ENCODE measurements around the gene ARHGAP10. TPM values are rescaled to one million over a fixed set of nuclear protein-coding genes. Genes with fewer than 3 reads are reported as not detected.

Gene ARHGAP10, protein sequence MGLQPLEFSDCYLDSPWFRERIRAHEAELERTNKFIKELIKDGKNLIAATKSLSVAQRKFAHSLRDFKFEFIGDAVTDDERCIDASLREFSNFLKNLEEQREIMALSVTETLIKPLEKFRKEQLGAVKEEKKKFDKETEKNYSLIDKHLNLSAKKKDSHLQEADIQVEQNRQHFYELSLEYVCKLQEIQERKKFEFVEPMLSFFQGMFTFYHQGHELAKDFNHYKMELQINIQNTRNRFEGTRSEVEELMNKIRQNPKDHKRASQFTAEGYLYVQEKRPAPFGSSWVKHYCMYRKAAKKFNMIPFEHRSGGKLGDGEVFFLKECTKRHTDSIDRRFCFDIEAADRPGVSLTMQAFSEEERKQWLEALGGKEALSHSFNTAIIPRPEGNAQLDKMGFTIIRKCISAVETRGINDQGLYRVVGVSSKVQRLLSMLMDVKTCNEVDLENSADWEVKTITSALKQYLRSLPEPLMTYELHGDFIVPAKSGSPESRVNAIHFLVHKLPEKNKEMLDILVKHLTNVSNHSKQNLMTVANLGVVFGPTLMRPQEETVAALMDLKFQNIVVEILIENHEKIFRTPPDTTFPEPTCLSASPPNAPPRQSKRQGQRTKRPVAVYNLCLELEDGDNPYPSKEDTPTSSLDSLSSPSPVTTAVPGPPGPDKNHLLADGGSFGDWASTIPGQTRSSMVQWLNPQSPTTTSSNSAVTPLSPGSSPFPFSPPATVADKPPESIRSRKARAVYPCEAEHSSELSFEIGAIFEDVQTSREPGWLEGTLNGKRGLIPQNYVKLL
- 1 to 10 TPM; 4.3 to 5.9 (median 5.3) TPM for total RNA-seq

DNA sequence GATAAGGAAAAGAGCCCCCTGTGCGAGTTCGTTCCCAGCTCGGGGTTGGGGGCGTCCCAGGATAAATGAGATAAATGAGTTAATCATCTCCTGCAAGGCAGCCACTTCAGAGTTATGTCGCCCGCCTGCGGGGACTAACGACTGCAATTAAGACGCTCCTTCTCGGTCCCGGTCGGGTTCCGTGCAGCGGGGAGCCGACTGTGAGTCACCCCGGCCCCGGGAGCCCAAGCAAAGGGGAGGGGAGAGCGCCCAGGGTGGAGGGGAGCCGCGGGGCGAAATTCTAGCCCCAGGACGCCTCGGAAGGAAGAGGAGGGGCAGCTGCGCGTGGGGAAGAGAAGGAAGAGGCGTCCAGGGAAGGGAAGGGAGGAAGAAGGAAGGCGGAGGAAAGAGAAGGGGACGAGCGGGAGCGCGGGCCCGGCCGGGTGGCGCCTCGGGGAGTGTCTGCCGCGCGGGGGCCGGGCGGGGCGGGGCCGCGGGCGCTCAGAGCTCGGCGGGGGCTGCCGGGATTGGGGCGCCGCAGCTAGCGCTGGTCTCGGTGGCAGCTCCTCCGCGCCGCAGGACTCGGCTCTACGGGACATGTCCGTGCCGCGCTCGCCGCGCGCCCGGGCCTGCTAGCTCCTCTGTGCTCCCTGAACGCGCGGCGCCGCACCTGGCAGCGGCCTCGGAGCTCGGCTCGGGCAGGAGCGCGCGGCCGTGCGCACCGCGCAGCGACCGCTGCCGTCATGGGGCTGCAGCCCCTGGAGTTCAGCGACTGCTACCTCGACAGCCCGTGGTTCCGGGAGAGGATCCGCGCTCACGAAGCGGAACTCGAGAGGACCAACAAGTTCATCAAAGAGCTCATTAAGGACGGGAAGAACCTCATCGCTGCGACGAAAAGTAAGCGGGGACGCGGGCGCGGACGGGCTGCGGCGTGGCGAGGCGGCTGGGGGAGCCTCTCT is at the start of gene ARHGAP10:
TSS of gene ARHGAP10 (plus strand) at position 509 of the 938 bp plus-strand sequence. CDS start at position 723, 214 bp downstream.
- ATAC-seq = peak; percentile 84 to 85
- Mint-ChIP-seq H3K9me3 (no peaks in the 10 kb centered on the region), H3K27me3 (ENCODE audit: low read depth) (peaks cover 11% of the 10 kb centered on the region), H3K36me3 (ENCODE audit: insufficient read depth) (no peaks in the 10 kb centered on the region), H3K4me1 (ENCODE audit: low read depth) (peaks cover 40% of the 10 kb centered on the region), H3K4me3 (peak within 1 kb of the TSS; percentile 91)
- DNase-seq = peak; percentile 66

DNA sequence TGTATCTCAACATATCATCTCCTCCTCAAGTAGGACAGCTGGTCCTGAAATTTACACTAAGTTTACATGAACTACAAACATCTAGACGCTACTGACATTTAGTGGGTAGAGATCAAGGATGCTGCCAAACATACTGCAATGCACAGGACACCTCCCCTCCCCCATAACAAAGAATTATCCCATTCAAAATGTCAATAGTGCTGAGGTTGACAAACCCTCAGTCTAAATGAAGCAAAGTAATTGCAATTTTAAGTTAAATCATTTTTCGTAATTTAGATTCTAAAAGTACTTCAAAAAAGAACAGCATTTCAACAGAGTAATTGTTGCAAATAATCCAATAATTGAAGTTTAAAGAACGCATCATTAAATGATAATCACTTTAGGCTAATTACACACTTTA is 49.1 kb upstream of the ARHGAP10 start:
- no peaks in the 10 kb centered on the region for H3K9me3 Mint-ChIP-seq
- H3K4me3 Mint-ChIP-seq = peak overlapping the region; percentile 93
- peaks cover 10% of the 10 kb centered on the region for H3K36me3 Mint-ChIP-seq (ENCODE audit: insufficient read depth)
- ATAC-seq (no peak), DNase-seq (no peak)
- H3K4me1 Mint-ChIP-seq (ENCODE audit: low read depth) = peaks cover 26% of the 10 kb centered on the region
- H3K27me3 Mint-ChIP-seq (ENCODE audit: low read depth) = peaks cover 6% of the 10 kb centered on the region

DNA sequence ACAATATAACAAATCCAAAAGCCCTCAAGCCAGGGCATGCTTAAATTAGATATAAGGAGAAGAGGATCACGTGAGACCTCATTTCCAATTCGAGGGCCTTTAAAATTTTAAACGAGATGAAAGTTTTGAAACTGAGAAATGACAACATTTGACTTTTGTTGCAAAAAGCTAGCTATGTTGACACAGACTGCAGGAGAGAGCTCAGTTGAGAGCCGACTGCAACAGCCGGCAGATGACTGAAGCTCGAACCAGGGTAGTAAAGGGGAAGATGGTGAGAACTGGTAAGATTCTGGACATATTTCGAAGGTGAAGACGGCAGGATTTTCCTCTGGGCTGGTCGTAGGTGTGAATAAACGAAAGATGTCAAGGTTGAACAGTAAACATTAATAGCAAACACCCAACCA is 48.7 kb upstream of the ARHGAP10 start:
- DNase-seq (no peak), ATAC-seq (no peak)
- peaks cover 26% of the 10 kb centered on the region for H3K4me1 Mint-ChIP-seq (ENCODE audit: low read depth)
- H3K27me3 Mint-ChIP-seq (ENCODE audit: low read depth) = peaks cover 6% of the 10 kb centered on the region
- peaks cover 8% of the 10 kb centered on the region for H3K36me3 Mint-ChIP-seq (ENCODE audit: insufficient read depth)
- H3K4me3 Mint-ChIP-seq = peak overlapping the region; percentile 93
- H3K9me3 Mint-ChIP-seq = no peaks in the 10 kb centered on the region

DNA sequence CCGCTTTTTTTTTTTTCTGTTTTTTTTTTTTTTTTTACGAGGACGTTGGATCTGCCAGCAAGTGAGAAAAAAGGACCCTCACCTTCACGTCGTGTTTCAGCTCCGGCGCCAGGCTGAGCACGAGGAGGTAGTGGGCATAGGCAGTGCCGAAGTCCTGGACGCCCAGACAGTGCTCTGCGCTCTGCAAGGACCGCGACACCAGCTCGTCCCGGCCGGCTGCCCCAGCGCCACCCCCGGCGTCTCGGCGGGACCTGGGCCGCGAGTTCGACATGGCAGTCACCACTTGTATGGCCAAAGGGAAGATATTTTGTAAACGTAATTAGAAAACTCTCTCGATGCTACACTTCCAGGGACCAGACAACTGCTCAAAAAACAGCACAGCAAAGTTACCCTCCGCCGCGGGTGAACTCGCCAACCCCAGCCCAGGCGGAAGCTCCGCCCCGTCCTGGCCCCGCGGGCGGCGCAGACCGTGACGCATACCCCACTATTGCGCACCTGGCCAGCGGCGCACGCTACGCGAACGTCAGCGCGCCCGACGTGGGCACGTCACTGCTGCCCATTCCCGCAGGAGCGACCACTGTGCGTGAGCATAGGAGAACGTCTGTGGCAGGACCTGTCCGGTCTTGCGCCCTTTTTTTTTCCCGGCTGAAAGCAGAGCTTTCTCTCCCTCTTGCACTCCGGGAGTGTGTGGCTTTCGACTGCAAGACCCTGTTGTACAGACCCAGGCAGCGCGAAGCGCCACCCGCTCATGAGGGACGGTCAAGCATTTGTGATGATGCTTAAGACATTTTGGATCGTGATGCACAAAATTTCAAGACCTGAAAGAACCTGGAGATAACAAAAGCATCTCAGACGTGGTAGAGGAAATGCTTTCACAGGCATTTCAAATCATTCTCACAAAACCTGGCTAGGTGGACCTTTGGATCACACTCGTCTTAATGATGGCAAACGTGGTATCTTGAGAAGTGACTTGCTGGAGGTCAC is 47.9 kb upstream of the ARHGAP10 start, which contains the start of gene PRMT9:
TSS of gene PRMT9 (minus strand) at position 447 of the 984 bp plus-strand sequence. CDS start at position 271, 176 bp downstream.
- peak; percentile 100 for ATAC-seq
- H3K27me3 Mint-ChIP-seq (ENCODE audit: low read depth) = peaks cover 6% of the 10 kb centered on the region

DNA sequence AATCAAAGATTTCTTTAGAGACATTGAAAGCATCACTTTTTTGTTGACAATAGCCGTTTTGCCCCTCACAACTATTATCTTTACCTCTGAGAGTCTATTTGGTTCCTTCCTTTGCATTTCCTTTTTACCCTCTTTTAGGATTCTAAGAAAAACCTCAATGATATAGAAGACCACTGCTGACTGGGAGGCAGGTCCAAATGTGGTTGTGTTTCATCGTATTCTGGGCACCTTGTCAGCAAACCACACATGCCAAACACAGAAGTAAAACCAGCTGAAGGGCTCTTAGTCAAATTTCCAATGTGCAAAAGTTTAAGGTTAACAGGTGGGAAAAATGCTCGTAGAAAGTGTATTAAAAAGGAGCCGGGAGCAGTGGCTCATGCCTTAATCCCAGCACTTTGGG is 42.8 kb upstream of the ARHGAP10 start:
- H3K4me1 Mint-ChIP-seq (ENCODE audit: low read depth) = peaks cover 10% of the 10 kb centered on the region
- ATAC-seq = no peak
- H3K4me3 Mint-ChIP-seq = no peak overlapping the region
- DNase-seq = no peak
- peaks cover 22% of the 10 kb centered on the region for H3K27me3 Mint-ChIP-seq (ENCODE audit: low read depth)
- no peaks in the 10 kb centered on the region for H3K36me3 Mint-ChIP-seq (ENCODE audit: insufficient read depth)
- no peaks in the 10 kb centered on the region for H3K9me3 Mint-ChIP-seq

More for the DNA sequence above, 47.9 kb upstream of the ARHGAP10 start, which contains the start of gene PRMT9:
- Mint-ChIP-seq H3K36me3 (ENCODE audit: insufficient read depth) (peaks cover 2% of the 10 kb centered on the region), H3K4me1 (ENCODE audit: low read depth) (peaks cover 28% of the 10 kb centered on the region), H3K9me3 (no peaks in the 10 kb centered on the region), H3K4me3 (peak within 1 kb of the TSS; percentile 93)
- peak; percentile 83 for DNase-seq

DNA sequence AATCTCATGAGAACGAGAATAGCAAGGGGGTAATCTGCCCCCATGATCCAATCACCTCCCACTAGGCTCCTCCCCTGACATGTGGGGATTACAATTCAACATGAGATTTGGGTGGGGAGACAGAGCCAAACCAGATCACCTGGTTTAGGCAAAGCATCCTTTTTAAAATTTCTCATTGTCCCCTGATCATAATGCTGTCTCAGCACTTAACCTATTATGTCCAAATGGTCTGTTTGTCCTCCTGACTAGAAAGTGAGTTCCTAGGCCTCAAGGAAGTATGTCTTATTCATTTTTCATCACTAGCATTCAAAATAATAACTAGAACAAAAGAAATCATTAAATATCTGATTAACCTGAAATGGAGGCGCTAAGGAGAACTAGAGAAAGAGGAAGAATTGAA is 40.1 kb upstream of the ARHGAP10 start:
- Mint-ChIP-seq H3K27me3 (ENCODE audit: low read depth) (peaks cover 27% of the 10 kb centered on the region), H3K36me3 (ENCODE audit: insufficient read depth) (no peaks in the 10 kb centered on the region), H3K4me3 (no peak overlapping the region), H3K9me3 (no peaks in the 10 kb centered on the region), H3K4me1 (ENCODE audit: low read depth) (peaks cover 4% of the 10 kb centered on the region)
- DNase-seq = no peak
- no peak for ATAC-seq

DNA sequence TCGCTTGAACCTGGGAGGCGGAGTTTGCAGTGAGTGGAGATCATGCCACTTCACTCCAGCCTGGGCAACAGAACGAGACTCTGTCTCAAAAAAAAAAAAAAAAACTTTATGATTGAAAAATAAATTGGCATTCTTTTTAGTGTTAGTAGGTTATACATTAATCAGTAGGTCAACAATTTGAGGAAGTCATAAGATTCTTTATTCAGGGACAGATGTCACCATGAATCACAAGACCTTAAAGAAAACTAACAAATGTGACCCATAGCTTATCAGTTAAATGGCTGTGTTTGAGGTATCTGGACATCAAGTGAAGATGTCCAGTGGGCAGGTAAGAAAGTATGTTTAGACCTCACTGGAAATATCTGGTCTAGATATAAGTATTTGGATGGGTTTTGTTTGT is 38.7 kb upstream of the ARHGAP10 start:
- peaks cover 31% of the 10 kb centered on the region for H3K27me3 Mint-ChIP-seq (ENCODE audit: low read depth)
- H3K4me3 Mint-ChIP-seq = no peak overlapping the region
- peaks cover 4% of the 10 kb centered on the region for H3K4me1 Mint-ChIP-seq (ENCODE audit: low read depth)
- H3K9me3 Mint-ChIP-seq = no peaks in the 10 kb centered on the region
- DNase-seq = no peak
- no peak for ATAC-seq
- no peaks in the 10 kb centered on the region for H3K36me3 Mint-ChIP-seq (ENCODE audit: insufficient read depth)

DNA sequence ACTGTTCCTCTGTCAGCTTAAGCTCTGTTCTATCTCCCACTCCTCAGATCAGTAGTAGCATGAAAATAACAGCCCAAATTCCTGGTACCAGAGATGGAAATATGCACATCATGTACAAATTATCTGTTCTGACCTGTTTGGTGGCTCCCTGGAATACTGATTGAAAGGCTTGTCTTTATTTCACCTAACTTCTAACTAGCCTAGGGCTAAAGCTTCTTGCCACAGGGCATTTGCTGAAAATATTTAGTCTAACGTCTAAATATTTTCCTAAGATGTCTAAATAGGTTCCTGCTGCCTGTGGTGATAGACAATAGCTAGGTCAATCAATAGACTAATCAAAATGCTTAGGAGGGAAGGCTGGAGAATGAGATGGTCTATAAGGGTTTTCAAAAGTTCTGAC is 35.0 kb upstream of the ARHGAP10 start:
- no peaks in the 10 kb centered on the region for H3K4me1 Mint-ChIP-seq (ENCODE audit: low read depth)
- ATAC-seq (no peak), DNase-seq (no peak)
- H3K9me3 Mint-ChIP-seq = no peaks in the 10 kb centered on the region
- H3K36me3 Mint-ChIP-seq (ENCODE audit: insufficient read depth) = no peaks in the 10 kb centered on the region
- H3K27me3 Mint-ChIP-seq (ENCODE audit: low read depth) = peaks cover 21% of the 10 kb centered on the region
- H3K4me3 Mint-ChIP-seq = no peak overlapping the region

DNA sequence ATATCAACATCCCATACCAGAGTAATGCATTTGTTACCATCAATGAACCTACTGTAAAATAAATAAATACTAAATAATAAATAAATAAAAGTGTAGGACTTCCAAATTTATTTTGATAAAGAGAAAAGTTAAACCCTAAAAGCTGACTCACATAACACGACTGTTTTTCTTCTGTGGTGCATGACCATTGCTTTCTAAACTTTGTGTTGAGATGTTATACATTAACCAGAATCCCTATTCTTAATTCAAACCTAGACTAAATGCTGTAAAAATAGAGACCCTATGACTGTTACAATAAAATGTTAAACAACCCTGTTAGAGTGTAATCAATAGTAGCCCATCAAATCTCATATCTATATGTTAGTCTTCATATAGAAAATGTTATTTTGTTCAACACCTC is 27.0 kb upstream of the ARHGAP10 start:
- Mint-ChIP-seq H3K4me1 (ENCODE audit: low read depth) (peaks cover 2% of the 10 kb centered on the region), H3K27me3 (ENCODE audit: low read depth) (no peaks in the 10 kb centered on the region), H3K36me3 (ENCODE audit: insufficient read depth) (no peaks in the 10 kb centered on the region), H3K4me3 (no peak overlapping the region), H3K9me3 (no peaks in the 10 kb centered on the region)
- no peak for DNase-seq
- ATAC-seq = no peak

DNA sequence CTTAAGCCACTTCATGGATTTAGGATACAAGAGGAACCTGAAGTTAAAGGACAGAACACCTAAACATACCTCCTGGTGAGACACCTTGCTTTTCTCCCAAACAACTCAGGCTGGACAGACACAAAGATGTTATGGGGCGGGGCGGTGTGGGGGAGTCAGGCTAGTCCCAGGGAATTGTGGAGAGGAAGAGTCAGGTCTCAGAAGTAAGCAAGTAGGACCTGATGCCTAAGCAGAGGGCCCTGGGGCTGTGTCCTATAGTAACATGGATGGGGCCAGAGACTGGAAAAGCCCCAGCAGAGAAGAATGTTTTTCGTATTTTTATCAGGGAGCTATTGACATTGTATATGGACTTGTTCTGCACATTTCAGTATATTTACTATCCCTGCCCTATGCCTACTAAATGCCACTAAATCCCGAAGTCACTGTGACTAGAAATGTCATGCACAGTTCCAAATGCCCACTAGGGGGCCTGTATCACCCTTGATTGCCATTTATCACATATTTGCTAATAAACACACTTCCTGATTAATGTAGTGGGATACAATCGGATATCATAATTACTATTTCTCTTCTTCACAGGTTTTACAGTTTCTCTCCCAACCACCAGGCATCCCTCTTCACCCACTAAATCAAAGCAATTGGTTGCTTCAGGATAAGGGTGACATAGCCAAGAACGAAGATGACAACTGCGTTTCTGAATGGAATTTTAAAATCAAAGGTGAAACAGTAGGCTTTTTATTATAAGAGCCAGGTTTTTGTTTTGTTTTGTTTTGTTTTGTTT is 23.8 kb upstream of the ARHGAP10 start:
- Mint-ChIP-seq H3K4me1 (ENCODE audit: low read depth) (peaks cover 2% of the 10 kb centered on the region), H3K9me3 (no peaks in the 10 kb centered on the region), H3K27me3 (ENCODE audit: low read depth) (no peaks in the 10 kb centered on the region), H3K4me3 (no peak overlapping the region), H3K36me3 (ENCODE audit: insufficient read depth) (no peaks in the 10 kb centered on the region)
- DNase-seq (peak; percentile 53), ATAC-seq (peak; percentile 63 to 65)

DNA sequence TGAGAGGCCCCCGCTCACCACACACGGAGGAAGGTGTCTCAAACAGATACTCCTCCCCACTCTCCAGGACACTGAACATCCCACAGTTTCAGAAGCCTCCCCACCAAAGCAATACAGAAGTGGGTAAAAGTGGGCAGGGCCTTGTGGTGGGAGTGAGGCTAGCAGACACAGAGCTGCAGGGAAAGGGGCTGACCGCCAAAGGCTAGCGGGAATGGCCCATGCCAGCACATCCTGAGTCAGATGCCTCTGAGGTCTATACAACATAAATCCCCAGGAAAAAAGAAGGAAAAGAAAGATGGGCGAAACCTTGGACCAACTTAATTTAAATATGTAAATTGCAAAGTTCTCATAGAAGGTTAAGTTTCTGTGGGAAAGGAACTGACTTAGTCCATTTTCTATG is 21.9 kb upstream of the ARHGAP10 start:
- no peak for ATAC-seq
- H3K36me3 Mint-ChIP-seq (ENCODE audit: insufficient read depth) = no peaks in the 10 kb centered on the region
- no peaks in the 10 kb centered on the region for H3K27me3 Mint-ChIP-seq (ENCODE audit: low read depth)
- no peaks in the 10 kb centered on the region for H3K9me3 Mint-ChIP-seq
- H3K4me3 Mint-ChIP-seq = no peak overlapping the region
- H3K4me1 Mint-ChIP-seq (ENCODE audit: low read depth) = peaks cover 2% of the 10 kb centered on the region
- DNase-seq = no peak

DNA sequence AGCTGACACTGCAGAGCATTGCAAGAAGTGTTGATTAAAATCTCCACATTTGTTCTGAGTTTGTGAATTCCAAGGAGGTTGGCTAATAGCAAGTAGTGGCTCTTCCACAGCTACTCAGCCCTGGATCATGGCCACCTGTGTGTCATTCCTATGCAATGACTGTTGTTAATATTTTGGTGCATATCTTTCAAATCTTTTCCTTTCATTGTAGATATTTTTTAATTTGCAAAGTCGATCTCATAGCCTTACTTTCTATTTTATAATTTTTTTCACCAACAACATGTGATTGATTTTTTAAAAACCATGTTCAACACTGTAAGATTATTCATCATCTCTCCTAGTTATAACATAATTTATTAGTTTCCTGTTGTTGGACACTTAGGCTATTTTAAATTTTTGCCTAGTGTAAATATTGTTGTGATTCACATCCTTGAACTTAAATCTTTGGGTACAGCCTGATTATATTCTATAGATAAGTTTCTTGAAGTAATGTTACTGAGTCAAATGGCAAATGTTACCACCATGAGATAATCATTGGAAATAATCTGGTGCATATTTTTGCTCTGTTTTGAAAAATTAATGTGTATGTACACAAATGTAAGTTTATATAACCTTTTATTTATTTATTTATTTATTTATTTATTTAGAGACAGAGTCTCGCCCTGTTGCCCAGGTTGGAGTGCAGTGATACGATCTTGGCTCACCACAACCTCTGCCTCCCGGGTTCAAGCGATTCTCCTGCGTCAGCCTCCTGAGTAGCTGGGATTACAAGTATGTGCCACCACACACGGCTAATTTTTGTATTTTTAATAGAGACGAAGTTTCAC is 17.1 kb upstream of the ARHGAP10 start:
- DNase-seq = no peak
- H3K9me3 Mint-ChIP-seq = no peaks in the 10 kb centered on the region
- no peaks in the 10 kb centered on the region for H3K4me1 Mint-ChIP-seq (ENCODE audit: low read depth)
- H3K4me3 Mint-ChIP-seq = no peak overlapping the region
- H3K27me3 Mint-ChIP-seq (ENCODE audit: low read depth) = peaks cover 3% of the 10 kb centered on the region
- H3K36me3 Mint-ChIP-seq (ENCODE audit: insufficient read depth) = no peaks in the 10 kb centered on the region
- ATAC-seq = no peak

Data from activated T-cell treated with anti-CD3 and anti-CD28 coated beads, Interleukin-2, amount 50 U/mL, for 4 hours (primary cell).